Dermis blood vessel endothelial cell (primary cell): ENCODE results near the gene ARMCX5. TPM values are rescaled to one million over a fixed set of nuclear protein-coding genes. Genes with fewer than 3 reads are reported as not detected.

Experiments used
- DNase-seq: peaks from one replicate; pipeline ENCODE4 v3.0.0; 2010
- total RNA-seq: library from RNA; depleted of rRNA; stranded (reverse); fragments of >200 nt; gene quantifications from 2 replicates; pipeline ENCODE4 v1.2.3, GENCODE V29; 2014

Gene ARMCX5
- 15.0 and 18.9 TPM in 2 replicates for total RNA-seq

GRCh38 chrX:102599084-102599950 lies at the start of gene ARMCX5:
Gene ARMCX5 (plus strand): TSS chrX:102599515. CDS start chrX:102602142, 2,627 bp downstream.
- DNase-seq = peak; percentile 88

- DNase-seq = no peak
These were observed 40.7 kb upstream of the ARMCX5 start for GRCh38 chrX:102558607-102559006.

- no peak for DNase-seq
These were observed 38.8 kb upstream of the ARMCX5 start for GRCh38 chrX:102560423-102561068.

GRCh38 chrX:102580891-102581290 lies 18.4 kb upstream of the ARMCX5 start:
- no peak for DNase-seq

GRCh38 chrX:102593367-102593766 lies 5.9 kb upstream of the ARMCX5 start:
- no peak for DNase-seq

- peak; percentile 45 for DNase-seq
These were observed 750 bp downstream of the ARMCX5 start for GRCh38 chrX:102599951-102600579.

- DNase-seq = peak; percentile 0
These were observed 5.0 kb downstream of the ARMCX5 start for GRCh38 chrX:102604327-102604726.

GRCh38 chrX:102606115-102606514 lies 6.8 kb downstream of the ARMCX5 start:
- no peak for DNase-seq

- no peak for DNase-seq
These were observed 11.6 kb downstream of the ARMCX5 start for GRCh38 chrX:102610905-102611304.

- DNase-seq = no peak
These were observed 24.8 kb downstream of the ARMCX5 start for GRCh38 chrX:102624105-102624504.

- no peak for DNase-seq
These were observed 28.3 kb downstream of the ARMCX5 start for GRCh38 chrX:102627640-102628039.

GRCh38 chrX:102637561-102637960 lies 38.2 kb downstream of the ARMCX5 start:
- DNase-seq = no peak

- DNase-seq = no peak
These were observed 51.6 kb downstream of the ARMCX5 start for GRCh38 chrX:102650903-102651241.

- peak; percentile 31 for DNase-seq
These were observed 52.1 kb downstream of the ARMCX5 start, which contains the start of gene GPRASP1 for GRCh38 chrX:102651242-102652011. Gene GPRASP1 (plus strand): TSS chrX:102651483. CDS start chrX:102653914, 2,431 bp downstream.

GRCh38 chrX:102652031-102652688 lies 52.8 kb downstream of the ARMCX5 start:
- DNase-seq = peak; percentile 41

Other genes with a start within 250 kb of the ARMCX5 start
- not detected in 2 replicates for gene NXF2B, start 159.5 kb upstream of the ARMCX5 start, total RNA-seq
- not detected in 2 replicates for gene TCP11X2, start 127.7 kb upstream of the ARMCX5 start, total RNA-seq
- gene TMSB15A, start 82.8 kb upstream of the ARMCX5 start, total RNA-seq = 1.8 TPM in 1 of 2 replicates, not detected in the other
- gene GPRASP1, start 52.0 kb downstream of the ARMCX5 start, total RNA-seq = 0.84 and 2.6 TPM in 2 replicates
- gene GPRASP2, start 112.9 kb downstream of the ARMCX5 start, total RNA-seq = 19.9 and 20.6 TPM in 2 replicates
- gene GPRASP3, start 121.2 kb downstream of the ARMCX5 start, total RNA-seq = 6.0 TPM in 2 replicates